Measurements from ENCODE around the gene CCDC92.

DNA sequence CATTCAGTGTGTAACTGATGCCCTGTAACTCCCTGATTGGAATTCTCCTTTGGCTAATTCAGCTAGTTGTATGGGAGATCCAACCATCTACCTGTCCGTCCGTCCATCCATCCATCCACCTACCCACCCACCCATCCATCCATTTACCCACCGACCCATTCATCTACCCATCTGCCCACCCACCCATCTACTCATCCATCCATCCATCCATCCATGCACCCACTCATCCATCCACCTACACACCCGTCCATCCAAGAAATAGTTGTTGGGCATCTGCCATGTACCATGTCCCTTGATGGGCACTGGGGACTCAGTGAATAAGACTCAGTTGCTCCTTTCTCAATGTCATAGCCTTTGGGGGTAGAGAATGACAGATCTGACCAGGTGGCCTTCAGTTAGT, 48.1 kb downstream of the CCDC92 start:
- TF ChIP-seq, protein P1, sequence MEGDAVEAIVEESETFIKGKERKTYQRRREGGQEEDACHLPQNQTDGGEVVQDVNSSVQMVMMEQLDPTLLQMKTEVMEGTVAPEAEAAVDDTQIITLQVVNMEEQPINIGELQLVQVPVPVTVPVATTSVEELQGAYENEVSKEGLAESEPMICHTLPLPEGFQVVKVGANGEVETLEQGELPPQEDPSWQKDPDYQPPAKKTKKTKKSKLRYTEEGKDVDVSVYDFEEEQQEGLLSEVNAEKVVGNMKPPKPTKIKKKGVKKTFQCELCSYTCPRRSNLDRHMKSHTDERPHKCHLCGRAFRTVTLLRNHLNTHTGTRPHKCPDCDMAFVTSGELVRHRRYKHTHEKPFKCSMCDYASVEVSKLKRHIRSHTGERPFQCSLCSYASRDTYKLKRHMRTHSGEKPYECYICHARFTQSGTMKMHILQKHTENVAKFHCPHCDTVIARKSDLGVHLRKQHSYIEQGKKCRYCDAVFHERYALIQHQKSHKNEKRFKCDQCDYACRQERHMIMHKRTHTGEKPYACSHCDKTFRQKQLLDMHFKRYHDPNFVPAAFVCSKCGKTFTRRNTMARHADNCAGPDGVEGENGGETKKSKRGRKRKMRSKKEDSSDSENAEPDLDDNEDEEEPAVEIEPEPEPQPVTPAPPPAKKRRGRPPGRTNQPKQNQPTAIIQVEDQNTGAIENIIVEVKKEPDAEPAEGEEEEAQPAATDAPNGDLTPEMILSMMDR (IDR thresholded peaks at IDR 0.05; ENCODE audit: poor library complexity), result no peak
- TF ChIP-seq EZH2 (IDR thresholded peaks at IDR 0.05; ENCODE audit: borderline replicate concordance), result no peak

Measured in hepatocyte (in vitro differentiated cells).